Activated naive CD4-positive, alpha-beta T cell (primary cell): ENCODE data around the gene CD40.

Source experiments
- DNase-seq, 4 experiments: peaks; one replicate each; lab custom pipeline; 2025; lab: John Stamatoyannopoulos, UW

The CD40 gene

GRCh38 chr20:46173652-46174468 is 55.7 kb downstream of the CD40 start:
- DNase-seq, result no peak

- DNase-seq, result peak; percentile 15 to 71 (median 40)
These were observed 56.5 kb downstream of the CD40 start for GRCh38 chr20:46174469-46175126.

GRCh38 chr20:46175127-46175494 is 57.0 kb downstream of the CD40 start:
- DNase-seq, result no peak

GRCh38 chr20:46176739-46177378 is 58.7 kb downstream of the CD40 start:
- DNase-seq, result no peak

- no peak for DNase-seq
These were observed 59.7 kb downstream of the CD40 start for GRCh38 chr20:46177768-46178167.

GRCh38 chr20:46178891-46179290 is 60.8 kb downstream of the CD40 start:
- DNase-seq, result no peak
